ENCODE measurements around the gene DPH2.

- TF ChIP-seq CTCF (IDR thresholded peaks at IDR 0.05; ENCODE audit: low read depth, low read length) (no peak), EZH2phosphoT487 (IDR thresholded peaks at IDR 0.05; ENCODE audit: low read depth) (no peak)
These were observed 4.8 kb downstream of the DPH2 start, which contains the start of gene ATP6V0B for GRCh38 chr1:43974443-43975248.
